HepG2 (cell line): Measurements from ENCODE around the gene PLCB1. TPM values are rescaled to one million over a fixed set of nuclear protein-coding genes. Genes with fewer than 3 reads are reported as not detected.
A peak's percentile ranks its signal among the peaks of the same experiment; 100 is the strongest.

Experiments used
- CCDC6 ChIP-seq: sonication (generic); formaldehyde crosslinking; IDR thresholded peaks from 2 replicates; pipeline ENCODE4 v1.8.1; 2022; ENCODE audit warnings: mild to moderate bottlenecking, missing genetic modification reagents, moderate library complexity
- MBNL3 ChIP-seq: fragments of 250-450 bp; sonication (Bioruptor Pico); conservative IDR thresholded peaks from 2 replicates; pipeline ENCODE4 v1.8.0; 2022; ENCODE audit warnings: mild to moderate bottlenecking, inconsistent platforms
- PPARG ChIP-seq: conservative IDR thresholded peaks from 2 replicates; pipeline ENCODE4 v1.6.1; 2016; ENCODE audit warnings: missing biosample characterization, missing genetic modification reagents
- PTBP1 ChIP-seq: fragments of 200-400 bp; formaldehyde crosslinking; IDR thresholded peaks from 2 replicates; pipeline ENCODE4 v1.6.1; 2018; ENCODE audit warnings: low read length, low read depth; ENCODE audit not compliant: poor library complexity, severe bottlenecking
- SMARCC2 ChIP-seq: fragments of 450-650 bp; IDR thresholded peaks from 2 replicates; pipeline ENCODE4 v1.6.1; 2017; ENCODE audit warnings: antibody characterized with exemption, mild to moderate bottlenecking
- THAP11 ChIP-seq: IDR thresholded peaks from 2 replicates; pipeline ENCODE4 v1.6.1; 2016; ENCODE audit warnings: missing biosample characterization, missing genetic modification reagents
- ZC3H13 ChIP-seq: sonication (generic); formaldehyde crosslinking; IDR thresholded peaks from 2 replicates; pipeline ENCODE4 v1.8.1; 2023; ENCODE audit warnings: mild to moderate bottlenecking, missing genetic modification reagents, moderate library complexity
- ZNF562 ChIP-seq: sonication (generic); formaldehyde crosslinking; IDR thresholded peaks from 2 replicates; pipeline ENCODE4 v1.8.0; 2022; ENCODE audit warnings: missing genetic modification reagents, borderline replicate concordance
- ZNF644 ChIP-seq: IDR thresholded peaks from 2 replicates; pipeline ENCODE4 v1.6.1; 2016; ENCODE audit warnings: low read depth
- polyA plus RNA-seq, 8 experiments: library from polyadenylated mRNA; depleted of rRNA in 3 of 8; stranded (reverse) in 7 of 8; unstranded in 1 of 8; fragments of >200 nt; fragmentation: Illumina TruSeq in 4 of 8; extraction: Trizol in 4 of 8; gene quantifications; 2 replicates each; pipeline versions ENCODE4 v1.2.1 to v1.2.3, GENCODE V29; 2011 to 2016; ENCODE audit warnings: low read depth in 4 of 8, missing spikeins in 1 of 8, mixed read lengths in 1 of 8; ENCODE audit not compliant: insufficient read depth in 1 of 8
- total RNA-seq, 5 experiments: library from RNA; depleted of rRNA; stranded (reverse); fragments of >200 nt; fragmentation: Illumina TruSeq; extraction: Trizol; gene quantifications; 2 replicates each; pipeline ENCODE4 v1.2.3, GENCODE V29; 2016; ENCODE audit warnings: low read depth in 1 of 5
- TF ChIP-seq, protein P1 (sequence below): sonication (generic); formaldehyde crosslinking; IDR thresholded peaks from 2 replicates; pipeline ENCODE4 v1.8.1; 2022; ENCODE audit warnings: mild to moderate bottlenecking, missing genetic modification reagents
- TF ChIP-seq, protein P2 (sequence below): IDR thresholded peaks from 2 replicates; pipeline ENCODE4 v1.6.1; 2016
- TF ChIP-seq, protein P3 (sequence below): sonication (generic); formaldehyde crosslinking; IDR thresholded peaks from 2 replicates; pipeline ENCODE4 v1.4.0; 2020; ENCODE audit warnings: missing genetic modification reagents
- TF ChIP-seq, protein P4 (sequence below): IDR thresholded peaks from 2 replicates; pipeline ENCODE4 v1.6.1; 2018; ENCODE audit warnings: missing genetic modification reagents, mild to moderate bottlenecking, missing compliant biosample characterization
- TF ChIP-seq, protein P5 (sequence below): sonication (generic); formaldehyde crosslinking; IDR thresholded peaks from 2 replicates; pipeline ENCODE4 v1.4.0; 2020; ENCODE audit warnings: missing genetic modification reagents, borderline replicate concordance

The PLCB1 gene
- total and polyA plus RNA-seq, 2 of the 13 experiments (the other 11 are each of a cell fraction or from before 2014, with no cell fraction given) = 42.4 to 55.9 TPM

DNA sequence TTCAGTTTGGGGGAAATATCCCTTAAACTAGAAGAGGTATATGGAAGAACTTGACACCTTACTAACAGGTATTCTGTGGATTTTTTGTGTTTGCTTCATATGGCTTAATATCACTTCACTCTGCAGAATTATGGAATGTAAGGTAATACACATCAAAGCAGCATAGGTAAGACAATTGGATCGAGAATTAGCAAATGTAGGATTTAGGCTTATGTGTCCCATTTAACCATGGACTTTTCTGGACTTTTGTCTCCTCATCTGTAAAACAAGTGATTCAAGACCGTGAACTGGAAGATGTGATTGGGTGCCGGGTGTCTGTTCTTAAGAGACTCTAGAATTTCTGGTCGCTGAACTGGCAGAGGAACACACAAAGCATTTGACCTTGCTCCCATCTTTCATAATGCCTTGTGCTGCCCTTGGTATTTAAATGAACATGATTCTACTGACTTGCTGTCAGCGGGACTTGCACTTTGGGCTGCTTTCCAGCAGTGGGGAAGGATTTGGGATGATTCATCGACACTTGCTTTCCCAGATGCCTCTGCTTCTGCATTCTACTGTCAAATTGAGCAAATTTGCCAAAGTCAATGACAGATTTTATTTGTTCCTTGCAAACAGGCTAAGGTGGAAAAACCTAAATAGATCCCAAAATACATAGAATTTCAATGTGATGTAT is 199.8 kb downstream of the PLCB1 start (continued):
- TF ChIP-seq, protein P1, sequence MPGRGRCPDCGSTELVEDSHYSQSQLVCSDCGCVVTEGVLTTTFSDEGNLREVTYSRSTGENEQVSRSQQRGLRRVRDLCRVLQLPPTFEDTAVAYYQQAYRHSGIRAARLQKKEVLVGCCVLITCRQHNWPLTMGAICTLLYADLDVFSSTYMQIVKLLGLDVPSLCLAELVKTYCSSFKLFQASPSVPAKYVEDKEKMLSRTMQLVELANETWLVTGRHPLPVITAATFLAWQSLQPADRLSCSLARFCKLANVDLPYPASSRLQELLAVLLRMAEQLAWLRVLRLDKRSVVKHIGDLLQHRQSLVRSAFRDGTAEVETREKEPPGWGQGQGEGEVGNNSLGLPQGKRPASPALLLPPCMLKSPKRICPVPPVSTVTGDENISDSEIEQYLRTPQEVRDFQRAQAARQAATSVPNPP (CRISPR knock-in tag) = no peak
- TF ChIP-seq THAP11 (CRISPR knock-in tag) = 0 out of 2 replicates have a peak, but pooled peaks have one; percentile 55
- peak; percentile 88 for TF ChIP-seq ZNF644 (CRISPR knock-in tag)
- TF ChIP-seq SMARCC2 = no peak
- TF ChIP-seq, protein P2, sequence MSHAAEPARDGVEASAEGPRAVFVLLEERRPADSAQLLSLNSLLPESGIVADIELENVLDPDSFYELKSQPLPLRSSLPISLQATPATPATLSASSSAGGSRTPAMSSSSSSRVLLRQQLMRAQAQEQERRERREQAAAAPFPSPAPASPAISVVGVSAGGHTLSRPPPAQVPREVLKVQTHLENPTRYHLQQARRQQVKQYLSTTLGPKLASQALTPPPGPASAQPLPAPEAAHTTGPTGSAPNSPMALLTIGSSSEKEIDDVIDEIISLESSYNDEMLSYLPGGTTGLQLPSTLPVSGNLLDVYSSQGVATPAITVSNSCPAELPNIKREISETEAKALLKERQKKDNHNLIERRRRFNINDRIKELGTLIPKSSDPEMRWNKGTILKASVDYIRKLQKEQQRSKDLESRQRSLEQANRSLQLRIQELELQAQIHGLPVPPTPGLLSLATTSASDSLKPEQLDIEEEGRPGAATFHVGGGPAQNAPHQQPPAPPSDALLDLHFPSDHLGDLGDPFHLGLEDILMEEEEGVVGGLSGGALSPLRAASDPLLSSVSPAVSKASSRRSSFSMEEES = 0 out of 2 replicates have a peak, but pooled peaks have one; percentile 54
- no peak for TF ChIP-seq ZNF562 (CRISPR knock-in tag)
- TF ChIP-seq CCDC6 (CRISPR knock-in tag) = no peak
- TF ChIP-seq PTBP1 = no peak
- TF ChIP-seq, protein P3, sequence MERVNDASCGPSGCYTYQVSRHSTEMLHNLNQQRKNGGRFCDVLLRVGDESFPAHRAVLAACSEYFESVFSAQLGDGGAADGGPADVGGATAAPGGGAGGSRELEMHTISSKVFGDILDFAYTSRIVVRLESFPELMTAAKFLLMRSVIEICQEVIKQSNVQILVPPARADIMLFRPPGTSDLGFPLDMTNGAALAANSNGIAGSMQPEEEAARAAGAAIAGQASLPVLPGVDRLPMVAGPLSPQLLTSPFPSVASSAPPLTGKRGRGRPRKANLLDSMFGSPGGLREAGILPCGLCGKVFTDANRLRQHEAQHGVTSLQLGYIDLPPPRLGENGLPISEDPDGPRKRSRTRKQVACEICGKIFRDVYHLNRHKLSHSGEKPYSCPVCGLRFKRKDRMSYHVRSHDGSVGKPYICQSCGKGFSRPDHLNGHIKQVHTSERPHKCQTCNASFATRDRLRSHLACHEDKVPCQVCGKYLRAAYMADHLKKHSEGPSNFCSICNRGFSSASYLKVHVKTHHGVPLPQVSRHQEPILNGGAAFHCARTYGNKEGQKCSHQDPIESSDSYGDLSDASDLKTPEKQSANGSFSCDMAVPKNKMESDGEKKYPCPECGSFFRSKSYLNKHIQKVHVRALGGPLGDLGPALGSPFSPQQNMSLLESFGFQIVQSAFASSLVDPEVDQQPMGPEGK = peak; percentile 46; the same call in 1 of the 2 replicates
- no peak for TF ChIP-seq MBNL3 (CRISPR knock-in tag)
- TF ChIP-seq, protein P4, sequence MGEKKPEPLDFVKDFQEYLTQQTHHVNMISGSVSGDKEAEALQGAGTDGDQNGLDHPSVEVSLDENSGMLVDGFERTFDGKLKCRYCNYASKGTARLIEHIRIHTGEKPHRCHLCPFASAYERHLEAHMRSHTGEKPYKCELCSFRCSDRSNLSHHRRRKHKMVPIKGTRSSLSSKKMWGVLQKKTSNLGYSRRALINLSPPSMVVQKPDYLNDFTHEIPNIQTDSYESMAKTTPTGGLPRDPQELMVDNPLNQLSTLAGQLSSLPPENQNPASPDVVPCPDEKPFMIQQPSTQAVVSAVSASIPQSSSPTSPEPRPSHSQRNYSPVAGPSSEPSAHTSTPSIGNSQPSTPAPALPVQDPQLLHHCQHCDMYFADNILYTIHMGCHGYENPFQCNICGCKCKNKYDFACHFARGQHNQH (CRISPR knock-in tag) = peak; percentile 83; the same call in 1 of the 2 replicates
- TF ChIP-seq, protein P5, sequence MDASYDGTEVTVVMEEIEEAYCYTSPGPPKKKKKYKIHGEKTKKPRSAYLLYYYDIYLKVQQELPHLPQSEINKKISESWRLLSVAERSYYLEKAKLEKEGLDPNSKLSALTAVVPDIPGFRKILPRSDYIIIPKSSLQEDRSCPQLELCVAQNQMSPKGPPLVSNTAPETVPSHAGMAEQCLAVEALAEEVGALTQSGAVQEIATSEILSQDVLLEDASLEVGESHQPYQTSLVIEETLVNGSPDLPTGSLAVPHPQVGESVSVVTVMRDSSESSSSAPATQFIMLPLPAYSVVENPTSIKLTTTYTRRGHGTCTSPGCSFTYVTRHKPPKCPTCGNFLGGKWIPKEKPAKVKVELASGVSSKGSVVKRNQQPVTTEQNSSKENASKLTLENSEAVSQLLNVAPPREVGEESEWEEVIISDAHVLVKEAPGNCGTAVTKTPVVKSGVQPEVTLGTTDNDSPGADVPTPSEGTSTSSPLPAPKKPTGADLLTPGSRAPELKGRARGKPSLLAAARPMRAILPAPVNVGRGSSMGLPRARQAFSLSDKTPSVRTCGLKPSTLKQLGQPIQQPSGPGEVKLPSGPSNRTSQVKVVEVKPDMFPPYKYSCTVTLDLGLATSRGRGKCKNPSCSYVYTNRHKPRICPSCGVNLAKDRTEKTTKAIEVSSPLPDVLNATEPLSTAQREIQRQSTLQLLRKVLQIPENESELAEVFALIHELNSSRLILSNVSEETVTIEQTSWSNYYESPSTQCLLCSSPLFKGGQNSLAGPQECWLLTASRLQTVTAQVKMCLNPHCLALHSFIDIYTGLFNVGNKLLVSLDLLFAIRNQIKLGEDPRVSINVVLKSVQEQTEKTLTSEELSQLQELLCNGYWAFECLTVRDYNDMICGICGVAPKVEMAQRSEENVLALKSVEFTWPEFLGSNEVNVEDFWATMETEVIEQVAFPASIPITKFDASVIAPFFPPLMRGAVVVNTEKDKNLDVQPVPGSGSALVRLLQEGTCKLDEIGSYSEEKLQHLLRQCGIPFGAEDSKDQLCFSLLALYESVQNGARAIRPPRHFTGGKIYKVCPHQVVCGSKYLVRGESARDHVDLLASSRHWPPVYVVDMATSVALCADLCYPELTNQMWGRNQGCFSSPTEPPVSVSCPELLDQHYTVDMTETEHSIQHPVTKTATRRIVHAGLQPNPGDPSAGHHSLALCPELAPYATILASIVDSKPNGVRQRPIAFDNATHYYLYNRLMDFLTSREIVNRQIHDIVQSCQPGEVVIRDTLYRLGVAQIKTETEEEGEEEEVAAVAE (CRISPR knock-in tag) = peak; percentile 16; the same call in 1 of the 2 replicates
- peak; percentile 53; the same call in 1 of the 2 replicates for TF ChIP-seq PPARG (CRISPR knock-in tag)
- no peak for TF ChIP-seq ZC3H13 (CRISPR knock-in tag)
